Right forelimb (tissue), 1 donor: ENCODE measurements around the gene ARF3.
"Not testable (repeated sequence)": the region's sequence is repeated elsewhere in the genome, so short reads cannot be mapped to it uniquely, and the experiment has no call there.

Experiments
- DNase-seq: peaks from one replicate; pipeline ENCODE4 v3.0.0-alpha.2; 2018

Gene ARF3

DNA sequence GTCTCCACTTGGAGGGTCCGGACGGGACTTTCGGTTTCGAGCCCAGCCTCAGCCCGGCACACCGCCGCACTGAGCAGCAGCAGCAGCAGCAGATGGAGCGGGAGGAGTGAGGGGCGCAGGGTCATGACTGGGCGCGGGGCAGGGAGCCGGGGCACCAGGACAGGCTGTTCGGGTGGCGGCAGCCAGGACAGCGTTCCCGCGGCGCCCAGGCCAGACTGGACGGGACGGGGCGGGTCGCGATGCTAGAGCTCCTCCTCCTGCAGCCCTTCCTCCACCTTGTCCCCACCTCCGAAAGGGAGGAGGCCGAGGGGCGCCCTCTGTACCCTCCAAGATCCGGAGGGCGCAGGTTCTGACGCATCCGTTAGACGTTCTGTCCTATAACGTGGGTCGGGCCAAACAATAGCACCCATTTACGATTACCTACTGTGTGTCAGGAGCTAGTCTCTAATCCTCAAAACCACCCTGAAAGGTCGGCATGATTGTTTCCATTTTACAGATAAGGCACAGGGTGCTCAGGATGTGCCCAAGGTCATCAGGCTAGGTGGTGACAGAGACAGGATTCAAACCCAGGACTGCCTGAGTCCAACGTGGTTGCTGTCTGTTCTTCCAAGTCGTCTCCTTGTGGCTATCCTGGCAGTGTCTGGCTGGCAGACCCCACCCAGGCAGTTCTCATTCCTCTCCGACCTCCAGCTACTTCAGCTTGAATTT, 31.8 kb downstream of the ARF3 start, which contains the start of gene FKBP11:
Gene FKBP11, minus strand, starts transcription at position 189 of the 708 bp plus-strand sequence. Its CDS starts 64 bp downstream, at position 125.
- peak; percentile 80 for DNase-seq

DNA sequence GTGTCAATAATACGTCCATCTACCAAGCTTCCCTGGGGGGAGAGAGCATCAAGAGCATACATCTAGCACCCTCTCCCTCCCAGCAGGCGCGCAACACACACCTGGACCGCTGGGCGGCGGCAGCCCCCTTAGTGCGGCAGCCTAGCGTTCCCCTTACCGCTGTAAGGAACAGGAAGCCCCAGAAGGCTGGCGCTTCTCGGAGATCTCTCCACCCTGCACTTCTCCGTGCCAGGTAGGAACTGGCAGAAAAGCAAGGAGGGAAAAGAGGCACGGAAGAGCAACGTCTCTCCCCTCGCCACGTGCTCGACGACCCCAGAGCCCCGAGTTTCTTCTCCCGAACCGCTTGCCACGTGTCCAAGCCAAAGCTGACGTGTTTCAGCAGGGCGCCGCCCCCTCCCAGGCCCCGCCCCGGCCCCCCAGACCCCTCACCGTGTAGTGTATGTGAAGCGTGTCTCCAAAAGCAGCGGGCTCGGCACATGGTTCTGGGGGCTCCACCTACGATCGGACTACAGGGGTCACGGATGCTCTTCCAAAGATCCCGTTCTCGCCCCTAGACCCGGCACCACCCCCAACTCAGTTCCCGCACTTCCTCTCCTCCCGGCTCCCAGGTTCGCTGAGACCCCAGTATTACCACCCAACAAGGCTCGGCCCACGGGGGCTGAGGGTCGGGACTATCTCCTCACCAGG, 32.5 kb downstream of the ARF3 start:
- peak; percentile 83 for DNase-seq

DNA sequence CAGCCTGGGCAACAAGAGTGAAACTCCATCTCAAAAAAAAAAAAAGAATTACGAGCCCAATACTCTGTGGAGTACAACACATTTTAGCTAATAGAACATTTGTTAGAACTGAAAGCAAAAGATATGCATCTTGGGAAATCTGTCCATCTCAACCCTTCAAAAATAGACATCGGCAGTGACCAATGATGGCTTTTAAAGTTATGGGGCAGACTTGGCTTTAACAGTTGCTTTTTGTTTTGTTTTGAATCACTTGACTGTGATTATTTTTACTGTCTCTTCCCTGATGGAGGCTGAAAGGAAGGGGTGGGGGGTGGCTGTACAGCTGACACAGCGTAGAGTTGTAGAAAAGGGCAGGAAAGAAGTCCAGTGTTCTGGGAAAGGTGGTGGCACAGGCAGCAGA, 34.2 kb downstream of the ARF3 start:
- DNase-seq = no peak

DNA sequence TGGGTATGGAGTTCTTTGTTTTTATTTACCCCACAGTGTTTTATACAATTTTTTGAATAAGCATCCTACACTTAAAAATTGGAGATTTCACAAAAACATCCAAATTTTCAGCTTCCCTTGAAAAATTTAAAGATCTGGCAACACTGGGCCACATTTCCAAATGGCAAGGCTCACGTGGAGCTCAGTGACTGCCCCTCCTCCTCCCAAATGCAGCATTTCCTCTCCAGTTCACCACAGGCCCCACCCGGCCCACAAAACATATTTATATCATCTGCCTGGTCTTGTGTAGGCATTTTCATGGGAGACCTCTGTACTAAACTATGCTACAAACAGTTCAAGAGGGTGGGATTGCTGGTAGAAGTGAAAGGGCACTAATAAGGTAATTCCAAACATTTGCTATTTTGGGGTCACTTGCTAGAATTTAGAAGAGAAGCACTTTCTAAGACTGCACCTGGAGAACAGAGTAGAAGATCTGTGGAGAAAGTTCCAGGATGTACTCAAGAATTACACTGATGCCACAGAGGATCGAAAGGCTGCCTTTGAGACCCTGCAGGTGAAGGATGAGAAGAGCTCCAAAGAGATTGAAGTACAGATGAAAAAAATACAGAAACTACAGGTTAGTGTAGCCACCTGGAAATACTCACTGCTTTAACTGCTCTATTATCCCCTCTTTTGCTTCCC, 39.3 kb downstream of the ARF3 start:
- DNase-seq = no peak

DNA sequence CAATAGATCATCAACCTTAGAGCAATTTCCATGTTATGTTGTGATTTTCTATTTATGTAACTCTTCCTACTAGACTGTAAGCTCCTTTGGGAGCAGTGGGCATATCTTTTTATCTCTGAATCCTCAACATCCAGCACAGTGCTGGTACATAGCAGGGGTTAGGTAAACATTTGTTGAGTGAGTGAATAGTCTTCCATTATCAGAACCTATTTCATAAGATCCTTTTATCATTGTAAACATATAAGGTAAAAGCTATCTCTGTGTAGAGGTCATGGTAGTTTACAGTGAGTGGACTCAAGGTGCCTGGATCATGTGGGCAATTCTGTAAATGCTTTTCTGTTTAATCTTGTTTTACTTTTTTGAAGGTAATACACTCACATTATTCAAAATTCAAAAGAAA, 47.1 kb downstream of the ARF3 start:
- no peak for DNase-seq

DNA sequence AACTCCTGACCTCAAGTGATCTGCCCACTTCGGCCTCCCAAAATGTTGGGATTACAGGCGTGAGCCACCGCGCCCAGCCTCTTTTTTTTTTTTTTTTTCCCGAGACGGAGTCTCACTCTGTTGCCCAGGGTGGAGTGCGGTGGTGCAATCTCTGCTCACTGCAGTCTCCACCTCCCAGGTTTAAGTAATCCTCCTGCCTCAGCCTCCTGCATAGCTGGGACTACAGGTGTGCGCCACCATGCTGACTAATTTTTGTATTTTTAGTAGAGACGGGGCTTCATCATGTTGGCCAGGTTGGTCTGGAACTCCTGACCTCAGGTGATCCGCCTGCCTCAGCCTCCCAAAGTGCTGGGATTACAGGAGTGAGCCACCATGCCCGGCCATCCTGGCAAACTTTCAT, 47.6 kb downstream of the ARF3 start:
- DNase-seq = not testable (repeated sequence)

DNA sequence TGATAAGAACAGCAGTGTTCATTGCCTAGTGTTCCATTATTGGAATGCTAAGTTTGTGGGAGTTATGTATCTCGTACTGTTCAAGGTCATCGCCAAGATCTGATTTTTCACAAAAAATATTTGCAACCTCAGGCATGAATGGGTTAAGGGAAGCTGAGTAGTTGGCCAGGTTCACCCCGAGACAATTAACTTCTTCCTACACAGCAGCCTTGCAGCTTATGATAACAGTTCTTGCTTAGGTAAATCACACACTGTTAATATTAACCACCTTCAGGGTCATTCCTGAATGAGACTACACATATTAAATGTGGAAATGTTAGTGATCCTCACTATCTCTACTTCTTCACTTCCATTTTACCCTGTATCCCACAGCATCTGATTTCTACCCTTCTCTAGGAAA, 50.0 kb downstream of the ARF3 start:
- no peak for DNase-seq

DNA sequence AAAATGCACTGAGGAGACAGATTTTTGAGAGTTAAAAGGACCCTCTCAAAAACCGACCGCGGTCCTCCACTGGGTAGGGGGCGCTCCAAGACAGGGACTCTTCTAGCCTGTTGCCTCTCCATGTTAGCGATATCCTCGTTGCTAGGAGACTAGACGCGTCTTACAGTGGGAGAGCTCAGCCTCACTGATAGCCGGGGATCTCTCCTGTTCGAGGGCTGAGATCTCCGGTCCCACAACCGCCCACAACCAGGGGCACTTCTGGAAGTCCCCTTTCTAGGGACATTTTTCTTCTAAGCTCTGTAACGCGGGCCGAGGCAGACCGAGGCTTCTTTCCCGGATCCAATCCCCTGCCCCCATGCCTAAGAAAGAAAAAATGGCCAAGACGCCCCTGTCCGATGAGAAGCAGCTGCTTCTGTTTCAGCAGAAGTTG, 53.3 kb downstream of the ARF3 start:
- DNase-seq = peak; percentile 88

DNA sequence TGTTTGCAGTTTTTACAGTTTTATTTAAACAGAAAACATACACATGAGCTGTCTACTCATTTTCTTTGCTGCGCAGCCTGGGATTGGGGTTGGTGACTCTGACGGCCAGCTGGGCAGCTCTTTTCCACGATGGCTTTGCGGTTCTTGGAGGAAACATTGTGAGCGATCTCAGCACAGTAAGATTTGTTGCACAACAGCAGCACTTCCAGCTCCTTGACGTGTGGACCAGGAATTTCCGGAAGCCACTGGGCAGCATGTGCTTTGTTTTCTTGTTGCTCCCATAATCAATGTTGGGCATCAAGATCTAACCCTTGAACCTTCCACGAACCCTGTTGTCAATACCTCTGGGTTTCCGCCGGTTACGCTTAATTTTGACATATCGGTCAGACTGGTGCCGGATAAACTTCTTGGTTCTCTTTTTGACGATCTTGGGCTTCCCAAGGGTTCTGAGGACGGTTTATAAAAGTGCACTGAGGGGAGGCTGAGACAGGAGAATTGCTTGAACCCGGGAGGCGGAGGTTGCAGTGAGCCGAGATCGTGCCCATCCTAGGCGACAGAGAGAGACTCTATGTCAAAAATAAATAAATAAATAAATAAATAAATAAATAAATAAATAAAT, 53.8 kb downstream of the ARF3 start:
- DNase-seq = no peak

DNA sequence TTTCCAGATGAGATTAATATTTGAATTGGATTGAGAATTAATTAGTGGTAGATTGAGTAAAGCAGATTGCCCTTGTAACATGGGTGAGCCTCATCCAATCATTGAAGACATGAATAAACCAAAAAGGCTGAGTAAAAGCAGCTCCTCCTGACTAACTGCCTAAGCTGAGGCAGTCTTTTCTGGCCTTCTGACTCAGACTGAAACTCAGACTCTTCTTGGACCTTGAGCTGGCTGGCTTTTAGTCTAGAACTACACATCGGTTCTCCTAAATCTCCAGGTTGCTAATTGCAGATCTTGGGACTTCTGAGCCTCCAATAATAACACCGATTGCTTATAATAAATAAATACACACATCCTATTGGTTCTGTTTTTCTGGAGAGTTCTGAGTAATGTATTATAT, 56.0 kb downstream of the ARF3 start:
- DNase-seq = no peak

DNA sequence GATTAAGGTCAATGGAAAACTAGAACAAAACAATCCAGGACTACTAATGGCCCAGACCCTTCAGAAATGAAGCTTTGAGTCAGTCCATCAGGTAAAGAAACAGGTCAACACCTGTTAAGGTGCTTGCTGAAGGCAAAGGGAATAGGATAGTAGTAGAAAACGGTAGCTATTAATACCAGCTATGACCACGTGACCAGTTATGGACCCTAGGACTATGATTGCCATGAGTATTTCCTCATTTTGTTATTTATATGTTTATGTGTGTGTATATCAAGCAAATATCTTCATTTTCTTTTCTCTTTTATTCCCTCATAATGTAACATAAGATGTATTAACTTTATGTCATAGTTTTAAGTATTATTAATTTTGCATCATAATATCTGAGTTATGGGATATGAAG, 57.6 kb downstream of the ARF3 start:
- DNase-seq = no peak

DNA sequence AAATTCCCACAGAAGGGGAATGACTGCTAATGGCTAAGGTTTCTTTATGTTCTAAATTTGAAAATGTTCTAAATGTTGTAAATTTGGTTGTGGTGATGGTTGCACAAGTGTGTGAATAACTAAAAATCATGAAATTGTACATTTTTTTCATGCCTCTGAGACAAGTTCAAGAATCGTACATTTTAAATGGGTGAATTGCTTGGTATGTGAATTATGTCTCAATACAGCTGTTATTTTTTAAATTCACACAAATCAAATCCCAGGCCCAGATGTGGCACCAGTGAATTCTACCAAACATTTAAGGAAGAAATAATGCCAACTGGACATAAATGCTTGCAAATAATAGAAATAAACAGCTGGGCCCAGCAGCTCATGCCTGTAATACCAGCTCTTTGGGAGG, 63.0 kb downstream of the ARF3 start:
- no peak for DNase-seq

DNA sequence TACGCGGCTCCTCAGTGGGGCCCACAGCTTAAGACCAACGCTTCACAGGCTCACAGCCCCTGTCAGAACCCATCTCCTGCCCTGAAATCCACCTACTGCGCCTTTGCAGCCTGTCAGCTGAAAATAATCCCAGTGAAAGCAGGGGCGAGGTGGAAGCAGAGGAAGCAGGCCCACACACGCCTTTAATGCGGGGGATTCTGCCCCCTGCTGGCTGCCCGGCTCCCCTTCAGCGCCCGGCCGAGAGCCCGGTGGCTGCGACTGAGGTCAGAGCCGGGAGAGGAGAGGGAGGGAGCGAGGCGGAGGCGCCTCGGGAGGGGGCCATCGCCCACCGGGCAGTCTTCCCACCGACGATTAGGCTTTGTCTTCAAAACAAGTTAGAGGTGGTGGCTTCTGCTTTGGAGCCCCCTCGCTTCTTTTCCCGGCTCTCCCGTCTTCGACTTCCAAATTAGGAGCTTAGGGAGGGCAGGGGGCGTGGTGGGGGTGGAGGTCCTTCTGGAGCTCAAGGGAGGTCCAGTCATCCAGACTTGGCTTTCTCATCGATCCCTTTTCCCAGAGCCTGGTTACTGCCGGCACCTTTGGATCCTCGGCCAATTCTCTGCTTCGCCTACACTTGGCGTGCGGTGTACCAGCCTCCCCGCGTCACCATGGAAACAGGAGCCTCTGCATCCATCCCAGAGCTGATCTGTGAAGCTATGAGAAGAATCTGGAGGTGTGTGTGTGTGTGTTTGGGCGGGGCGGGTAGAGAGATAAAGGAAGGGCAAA, 66.4 kb downstream of the ARF3 start:
- peak; percentile 90 for DNase-seq

DNA sequence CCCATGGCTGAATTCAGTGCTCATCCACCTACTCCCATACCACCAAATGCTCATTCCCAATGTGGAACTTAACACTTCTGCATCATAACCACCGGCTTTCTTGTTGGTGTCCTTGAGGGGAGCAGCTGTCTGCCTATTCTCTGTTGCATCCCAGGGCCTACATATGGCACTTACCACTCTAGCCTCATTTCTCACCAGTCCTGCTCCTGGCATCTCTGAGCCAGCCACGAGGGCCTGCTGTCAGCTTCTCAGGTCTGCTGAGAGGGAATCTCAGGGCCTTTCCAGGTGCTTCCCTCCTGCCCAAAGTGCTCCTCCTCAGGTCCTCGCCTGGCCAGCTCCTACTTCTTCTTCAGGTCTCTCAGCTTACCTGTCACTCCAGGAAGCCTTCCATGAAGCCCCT, 67.6 kb downstream of the ARF3 start:
- no peak for DNase-seq
